T-helper 17 cell (primary cell): ENCODE measurements around the gene RIPPLY2. TPM values are rescaled to one million over a fixed set of nuclear protein-coding genes. Genes with fewer than 3 reads are reported as not detected.

ENCODE experiments used
- ATAC-seq: fragments of 150-1000 bp; cut with Tn5 transposase; 2 replicates; pipeline ENCODE4 v1.10.0; 2021; ENCODE audit warnings: mild to moderate bottlenecking, moderate library complexity
- DNase-seq, 3 donors: peaks; one replicate each; pipeline versions ENCODE4 v3.0.0 to v3.0.0-alpha.2; 2020 to 2021
- H3K9me3 ChIP-seq: one replicate; pipeline ENCODE4 v1.7.0; 2013; ENCODE audit warnings: low read length, mild to moderate bottlenecking; ENCODE audit not compliant: control insufficient read depth, poor library complexity, severe bottlenecking
- H3K27ac Mint-ChIP-seq: one replicate; pipeline ENCODE4 v1.8.0; 2022; ENCODE audit warnings: mild to moderate bottlenecking, moderate library complexity, mixed read lengths
- H3K27me3 Mint-ChIP-seq: one replicate; pipeline ENCODE4 v1.8.0; 2022; ENCODE audit warnings: mixed read lengths
- H3K36me3 Mint-ChIP-seq: one replicate; pipeline ENCODE4 v1.8.0; 2022; ENCODE audit warnings: low read depth, mixed read lengths
- H3K4me1 Mint-ChIP-seq: one replicate; pipeline ENCODE4 v1.8.0; 2022; ENCODE audit warnings: mild to moderate bottlenecking, mixed read lengths
- H3K4me3 Mint-ChIP-seq: one replicate; pipeline ENCODE4 v1.8.0; 2022; ENCODE audit warnings: mild to moderate bottlenecking, moderate library complexity, mixed read lengths
- total RNA-seq, 4 donors: library from RNA in 2 of 4; stranded (reverse) in 2 of 4; gene quantifications; one replicate each; pipeline ENCODE4 v1.2.3 and lab custom pipeline; 2022 to 2026

RIPPLY2 gene
- total RNA-seq, 2 donors from 2014 or later: not detected

- H3K4me3 Mint-ChIP-seq: no peak overlapping the region
- no peak for DNase-seq
- H3K9me3 ChIP-seq: no peaks in the 10 kb centered on the region
- peaks cover 3% of the 10 kb centered on the region for H3K4me1 Mint-ChIP-seq
- H3K27me3 Mint-ChIP-seq: no peaks in the 10 kb centered on the region
- H3K36me3 Mint-ChIP-seq: peaks cover 7% of the 10 kb centered on the region
- peak; percentile 16 for ATAC-seq
- H3K27ac Mint-ChIP-seq: no peak overlapping the region
These were observed 14.5 kb downstream of the RIPPLY2 start for GRCh38 chr6:83867527-83868161.

- DNase-seq (no peak), ATAC-seq (no peak)
- H3K4me1 Mint-ChIP-seq: peaks cover 5% of the 10 kb centered on the region
- no peak overlapping the region for H3K4me3 Mint-ChIP-seq
- H3K36me3 Mint-ChIP-seq: peaks cover 7% of the 10 kb centered on the region
- H3K27me3 Mint-ChIP-seq: no peaks in the 10 kb centered on the region
- H3K27ac Mint-ChIP-seq: no peak overlapping the region
- H3K9me3 ChIP-seq: no peaks in the 10 kb centered on the region
These were observed 15.5 kb downstream of the RIPPLY2 start for GRCh38 chr6:83868639-83869038.

GRCh38 chr6:83870649-83871048, 17.5 kb downstream of the RIPPLY2 start:
- peaks cover 7% of the 10 kb centered on the region for H3K4me1 Mint-ChIP-seq
- no peaks in the 10 kb centered on the region for H3K9me3 ChIP-seq
- no peak overlapping the region for H3K4me3 Mint-ChIP-seq
- H3K27ac Mint-ChIP-seq: no peak overlapping the region
- ATAC-seq (no peak), DNase-seq (no peak)
- H3K27me3 Mint-ChIP-seq: no peaks in the 10 kb centered on the region
- peaks cover 11% of the 10 kb centered on the region for H3K36me3 Mint-ChIP-seq

GRCh38 chr6:83872386-83873118, 19.4 kb downstream of the RIPPLY2 start:
- no peak for DNase-seq
- Mint-ChIP-seq H3K36me3 (peaks cover 5% of the 10 kb centered on the region), H3K27me3 (no peaks in the 10 kb centered on the region), H3K4me1 (peaks cover 12% of the 10 kb centered on the region), H3K4me3 (no peak overlapping the region), H3K27ac (no peak overlapping the region)
- no peaks in the 10 kb centered on the region for H3K9me3 ChIP-seq
- no peak for ATAC-seq

- Mint-ChIP-seq H3K4me1 (peaks cover 19% of the 10 kb centered on the region), H3K27me3 (no peaks in the 10 kb centered on the region), H3K27ac (no peak overlapping the region), H3K4me3 (no peak overlapping the region), H3K36me3 (peaks cover 5% of the 10 kb centered on the region)
- no peaks in the 10 kb centered on the region for H3K9me3 ChIP-seq
- no peak for DNase-seq
- no peak for ATAC-seq
These were observed 20.7 kb downstream of the RIPPLY2 start for GRCh38 chr6:83873869-83874268.

GRCh38 chr6:83875843-83876242, 22.7 kb downstream of the RIPPLY2 start:
- H3K27me3 Mint-ChIP-seq: no peaks in the 10 kb centered on the region
- no peak for DNase-seq
- no peak for ATAC-seq
- H3K36me3 Mint-ChIP-seq: peaks cover 5% of the 10 kb centered on the region
- H3K4me3 Mint-ChIP-seq: no peak overlapping the region
- H3K27ac Mint-ChIP-seq: no peak overlapping the region
- no peaks in the 10 kb centered on the region for H3K9me3 ChIP-seq
- H3K4me1 Mint-ChIP-seq: peaks cover 32% of the 10 kb centered on the region

- H3K4me1 Mint-ChIP-seq: peaks cover 36% of the 10 kb centered on the region
- H3K9me3 ChIP-seq: no peaks in the 10 kb centered on the region
- no peak overlapping the region for H3K27ac Mint-ChIP-seq
- ATAC-seq (no peak), DNase-seq (no peak)
- no peak overlapping the region for H3K4me3 Mint-ChIP-seq
- no peaks in the 10 kb centered on the region for H3K27me3 Mint-ChIP-seq
- peaks cover 5% of the 10 kb centered on the region for H3K36me3 Mint-ChIP-seq
These were observed 25.9 kb downstream of the RIPPLY2 start for GRCh38 chr6:83878902-83879644.

GRCh38 chr6:83879746-83880145, 26.6 kb downstream of the RIPPLY2 start:
- H3K27ac Mint-ChIP-seq: peak overlapping the region; percentile 57
- DNase-seq (no peak), ATAC-seq (no peak)
- no peaks in the 10 kb centered on the region for H3K27me3 Mint-ChIP-seq
- H3K4me3 Mint-ChIP-seq: no peak overlapping the region
- H3K4me1 Mint-ChIP-seq: peaks cover 41% of the 10 kb centered on the region
- no peaks in the 10 kb centered on the region for H3K9me3 ChIP-seq
- H3K36me3 Mint-ChIP-seq: peaks cover 2% of the 10 kb centered on the region

GRCh38 chr6:83883240-83883639, 30.1 kb downstream of the RIPPLY2 start:
- peaks cover 2% of the 10 kb centered on the region for H3K36me3 Mint-ChIP-seq
- peaks cover 34% of the 10 kb centered on the region for H3K4me1 Mint-ChIP-seq
- no peaks in the 10 kb centered on the region for H3K27me3 Mint-ChIP-seq
- ATAC-seq: no peak
- no peak for DNase-seq
- H3K27ac Mint-ChIP-seq: no peak overlapping the region
- no peak overlapping the region for H3K4me3 Mint-ChIP-seq
- H3K9me3 ChIP-seq: no peaks in the 10 kb centered on the region

GRCh38 chr6:83884523-83884922, 31.4 kb downstream of the RIPPLY2 start:
- Mint-ChIP-seq H3K27me3 (no peaks in the 10 kb centered on the region), H3K4me3 (no peak overlapping the region), H3K4me1 (peaks cover 28% of the 10 kb centered on the region), H3K36me3 (peaks cover 2% of the 10 kb centered on the region), H3K27ac (no peak overlapping the region)
- H3K9me3 ChIP-seq: no peaks in the 10 kb centered on the region
- ATAC-seq: peak; percentile 76
- no peak for DNase-seq

- no peak for ATAC-seq
- no peaks in the 10 kb centered on the region for H3K27me3 Mint-ChIP-seq
- H3K9me3 ChIP-seq: no peaks in the 10 kb centered on the region
- peaks cover 24% of the 10 kb centered on the region for H3K4me1 Mint-ChIP-seq
- peaks cover 2% of the 10 kb centered on the region for H3K36me3 Mint-ChIP-seq
- no peak for DNase-seq
- H3K4me3 Mint-ChIP-seq: no peak overlapping the region
- no peak overlapping the region for H3K27ac Mint-ChIP-seq
These were observed 32.8 kb downstream of the RIPPLY2 start for GRCh38 chr6:83885984-83886383.

- no peaks in the 10 kb centered on the region for H3K27me3 Mint-ChIP-seq
- H3K4me1 Mint-ChIP-seq: peaks cover 18% of the 10 kb centered on the region
- peaks cover 7% of the 10 kb centered on the region for H3K36me3 Mint-ChIP-seq
- no peak for ATAC-seq
- DNase-seq: no peak
- H3K27ac Mint-ChIP-seq: no peak overlapping the region
- H3K9me3 ChIP-seq: no peaks in the 10 kb centered on the region
- H3K4me3 Mint-ChIP-seq: no peak overlapping the region
These were observed 36.5 kb downstream of the RIPPLY2 start for GRCh38 chr6:83889621-83890020.

GRCh38 chr6:83890520-83890919, 37.4 kb downstream of the RIPPLY2 start:
- H3K4me3 Mint-ChIP-seq: no peak overlapping the region
- H3K27ac Mint-ChIP-seq: no peak overlapping the region
- no peaks in the 10 kb centered on the region for H3K27me3 Mint-ChIP-seq
- ATAC-seq (no peak), DNase-seq (no peak)
- H3K36me3 Mint-ChIP-seq: peaks cover 7% of the 10 kb centered on the region
- H3K4me1 Mint-ChIP-seq: peaks cover 17% of the 10 kb centered on the region
- H3K9me3 ChIP-seq: no peaks in the 10 kb centered on the region
